ENCODE results near the gene VMO1. TPM values are rescaled to one million over a fixed set of nuclear protein-coding genes. Genes with fewer than 3 reads are reported as not detected.

The VMO1 gene
- total RNA-seq, 2 donors from 2014 or later: 0.75 to 1.0 TPM

DNA sequence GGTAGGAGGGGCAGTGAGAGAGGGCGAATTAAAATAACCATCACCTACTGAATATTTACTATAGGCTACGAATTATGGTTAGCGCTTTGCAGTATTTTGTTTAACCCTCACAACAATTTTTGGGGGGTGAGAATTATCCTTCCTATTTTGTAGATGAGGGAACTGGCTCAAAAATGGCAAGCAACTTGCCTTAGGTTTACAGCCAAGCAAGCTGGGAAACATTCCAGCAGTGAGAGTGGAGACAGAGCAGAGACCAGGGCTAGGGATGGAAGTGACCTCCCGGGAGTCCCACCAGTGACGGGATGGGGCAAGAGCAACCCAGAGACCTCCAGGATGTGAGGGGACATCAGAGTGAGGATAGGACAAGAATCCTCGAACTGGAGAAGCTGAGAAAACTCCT, 352 bp upstream of the VMO1 start:
- Histone ChIP-seq H3K9ac (ENCODE audit: extremely low read depth, low read length, poor library complexity, severe bottlenecking) (no peak overlapping the region), H3K36me3 (ENCODE audit: control insufficient read depth, insufficient read depth, low read length) (no peaks in the 10 kb centered on the region), H3K4me3 (ENCODE audit: low read length) (no peak overlapping the region), H3K27me3 (ENCODE audit: control insufficient read depth, insufficient read depth, low read length, poor library complexity, severe bottlenecking) (peaks cover 81% of the 10 kb centered on the region), H3K27ac (ENCODE audit: low read depth, low read length) (no peak overlapping the region), H3K9me3 (ENCODE audit: control insufficient read depth, low read length) (no peaks in the 10 kb centered on the region), H3K4me1 (ENCODE audit: control insufficient read depth, insufficient read depth, low read length) (no peaks in the 10 kb centered on the region)
- Mint-ChIP-seq H3K9me3 (no peaks in the 10 kb centered on the region), H3K36me3 (ENCODE audit: low read depth) (no peaks in the 10 kb centered on the region), H3K4me1 (peaks cover 6% of the 10 kb centered on the region), H3K27me3 (ENCODE audit: insufficient read depth) (peaks cover 78% of the 10 kb centered on the region), H3K27ac (no peak overlapping the region), H3K4me3 (no peak overlapping the region)
- 75 to 91% methylated on average over 3 to 6 of the region's 6 CpGs for WGBS, 2 experiments (ENCODE audit: insufficient coverage in 1 of 2, insufficient read length in 1 of 2)
- DNase-seq: no peak
- TF ChIP-seq, protein P1, sequence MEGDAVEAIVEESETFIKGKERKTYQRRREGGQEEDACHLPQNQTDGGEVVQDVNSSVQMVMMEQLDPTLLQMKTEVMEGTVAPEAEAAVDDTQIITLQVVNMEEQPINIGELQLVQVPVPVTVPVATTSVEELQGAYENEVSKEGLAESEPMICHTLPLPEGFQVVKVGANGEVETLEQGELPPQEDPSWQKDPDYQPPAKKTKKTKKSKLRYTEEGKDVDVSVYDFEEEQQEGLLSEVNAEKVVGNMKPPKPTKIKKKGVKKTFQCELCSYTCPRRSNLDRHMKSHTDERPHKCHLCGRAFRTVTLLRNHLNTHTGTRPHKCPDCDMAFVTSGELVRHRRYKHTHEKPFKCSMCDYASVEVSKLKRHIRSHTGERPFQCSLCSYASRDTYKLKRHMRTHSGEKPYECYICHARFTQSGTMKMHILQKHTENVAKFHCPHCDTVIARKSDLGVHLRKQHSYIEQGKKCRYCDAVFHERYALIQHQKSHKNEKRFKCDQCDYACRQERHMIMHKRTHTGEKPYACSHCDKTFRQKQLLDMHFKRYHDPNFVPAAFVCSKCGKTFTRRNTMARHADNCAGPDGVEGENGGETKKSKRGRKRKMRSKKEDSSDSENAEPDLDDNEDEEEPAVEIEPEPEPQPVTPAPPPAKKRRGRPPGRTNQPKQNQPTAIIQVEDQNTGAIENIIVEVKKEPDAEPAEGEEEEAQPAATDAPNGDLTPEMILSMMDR (conservative IDR thresholded peaks at IDR 0.05): no peak

GRCh38 chr17:4785311-4786105, 656 bp downstream of the VMO1 start:
- Histone ChIP-seq H3K9me3 (ENCODE audit: control insufficient read depth, low read length) (no peaks in the 10 kb centered on the region), H3K4me1 (ENCODE audit: control insufficient read depth, insufficient read depth, low read length) (no peaks in the 10 kb centered on the region), H3K27ac (ENCODE audit: low read depth, low read length) (no peak overlapping the region), H3K4me3 (ENCODE audit: low read length) (no peak overlapping the region), H3K9ac (ENCODE audit: extremely low read depth, low read length, poor library complexity, severe bottlenecking) (no peak overlapping the region), H3K36me3 (ENCODE audit: control insufficient read depth, insufficient read depth, low read length) (no peaks in the 10 kb centered on the region), H3K27me3 (ENCODE audit: control insufficient read depth, insufficient read depth, low read length, poor library complexity, severe bottlenecking) (peaks cover 72% of the 10 kb centered on the region)
- 74 to 83% methylated on average over 45 to 61 of the region's 61 CpGs for WGBS, 2 experiments (ENCODE audit: insufficient coverage in 1 of 2, insufficient read length in 1 of 2)
- DNase-seq: peak; percentile 51
- Mint-ChIP-seq H3K27ac (no peak overlapping the region), H3K4me1 (peaks cover 6% of the 10 kb centered on the region), H3K4me3 (no peak overlapping the region), H3K9me3 (no peaks in the 10 kb centered on the region), H3K27me3 (ENCODE audit: insufficient read depth) (peaks cover 73% of the 10 kb centered on the region), H3K36me3 (ENCODE audit: low read depth) (no peaks in the 10 kb centered on the region)
- TF ChIP-seq, protein P1 (conservative IDR thresholded peaks at IDR 0.05): no peak

GRCh38 chr17:4782652-4783051, 3.5 kb downstream of the VMO1 start:
- Mint-ChIP-seq H3K36me3 (ENCODE audit: low read depth) (no peaks in the 10 kb centered on the region), H3K27ac (no peak overlapping the region), H3K9me3 (no peaks in the 10 kb centered on the region), H3K27me3 (ENCODE audit: insufficient read depth) (peaks cover 76% of the 10 kb centered on the region), H3K4me3 (no peak overlapping the region), H3K4me1 (no peaks in the 10 kb centered on the region)
- TF ChIP-seq, protein P1 (conservative IDR thresholded peaks at IDR 0.05): no peak
- H3K27me3 ChIP-seq (ENCODE audit: control insufficient read depth, insufficient read depth, low read length, poor library complexity, severe bottlenecking): peaks cover 68% of the 10 kb centered on the region
- H3K36me3 ChIP-seq (ENCODE audit: control insufficient read depth, insufficient read depth, low read length): no peaks in the 10 kb centered on the region
- peak; percentile 63 for DNase-seq
- no peak overlapping the region for H3K9ac ChIP-seq (ENCODE audit: extremely low read depth, low read length, poor library complexity, severe bottlenecking)
- H3K27ac ChIP-seq (ENCODE audit: low read depth, low read length): no peak overlapping the region
- H3K4me3 ChIP-seq (ENCODE audit: low read length): no peak overlapping the region
- no peaks in the 10 kb centered on the region for H3K9me3 ChIP-seq (ENCODE audit: control insufficient read depth, low read length)
- 75 to 88% methylated on average over 12 to 28 of the region's 28 CpGs for WGBS, 2 experiments (ENCODE audit: insufficient coverage in 1 of 2, insufficient read length in 1 of 2)
- H3K4me1 ChIP-seq (ENCODE audit: control insufficient read depth, insufficient read depth, low read length): no peaks in the 10 kb centered on the region

All from endodermal cell (in vitro differentiated cells).